ENCODE measurements around the gene TRIM10.

Gene TRIM10

GRCh38 chr6:30160785-30161531, at the start of gene TRIM10:
TRIM10 (minus strand) TSS chr6:30161211; CDS start chr6:30160858, 353 bp downstream.
- no peak for DNase-seq (ENCODE audit: low read depth)

GRCh38 chr6:30207619-30208295, 46.7 kb upstream of the TRIM10 start:
- DNase-seq (ENCODE audit: low read depth): no peak

- DNase-seq (ENCODE audit: low read depth): no peak
Measured at GRCh38 chr6:30206799-30207618, 46.0 kb upstream of the TRIM10 start.

- no peak for DNase-seq (ENCODE audit: low read depth)
Measured at GRCh38 chr6:30206152-30206551, 45.1 kb upstream of the TRIM10 start.

GRCh38 chr6:30204116-30204515, 43.1 kb upstream of the TRIM10 start:
- no peak for DNase-seq (ENCODE audit: low read depth)

- DNase-seq (ENCODE audit: low read depth): no peak
Measured at GRCh38 chr6:30202366-30202765, 41.4 kb upstream of the TRIM10 start.

- no peak for DNase-seq (ENCODE audit: low read depth)
Measured at GRCh38 chr6:30200551-30201281, 39.7 kb upstream of the TRIM10 start.

- no peak for DNase-seq (ENCODE audit: low read depth)
Measured at GRCh38 chr6:30198166-30199084, 37.4 kb upstream of the TRIM10 start.

GRCh38 chr6:30196376-30196775, 35.4 kb upstream of the TRIM10 start:
- no peak for DNase-seq (ENCODE audit: low read depth)

GRCh38 chr6:30195951-30196350, 34.9 kb upstream of the TRIM10 start:
- DNase-seq (ENCODE audit: low read depth): no peak

GRCh38 chr6:30194797-30195690, 34.0 kb upstream of the TRIM10 start:
- no peak for DNase-seq (ENCODE audit: low read depth)

GRCh38 chr6:30192076-30192475, 31.1 kb upstream of the TRIM10 start:
- no peak for DNase-seq (ENCODE audit: low read depth)

GRCh38 chr6:30188541-30188940, 27.5 kb upstream of the TRIM10 start:
- DNase-seq (ENCODE audit: low read depth): no peak

- no peak for DNase-seq (ENCODE audit: low read depth)
Measured at GRCh38 chr6:30185846-30186484, 25.0 kb upstream of the TRIM10 start.

- no peak for DNase-seq (ENCODE audit: low read depth)
Measured at GRCh38 chr6:30184417-30185031, 23.5 kb upstream of the TRIM10 start.

GRCh38 chr6:30180145-30180544, 19.1 kb upstream of the TRIM10 start:
- DNase-seq (ENCODE audit: low read depth): no peak

GRCh38 chr6:30178837-30179236, 17.8 kb upstream of the TRIM10 start:
- no peak for DNase-seq (ENCODE audit: low read depth)

GRCh38 chr6:30175765-30176164, 14.8 kb upstream of the TRIM10 start:
- no peak for DNase-seq (ENCODE audit: low read depth)

GRCh38 chr6:30172681-30173080, 11.7 kb upstream of the TRIM10 start:
- no peak for DNase-seq (ENCODE audit: low read depth)
